K562 treated with DMSO at 1 percent for 24 hours (cell line): Measurements from ENCODE around the gene LENG1. TPM values are rescaled to one million over a fixed set of nuclear protein-coding genes. Genes with fewer than 3 reads are reported as not detected.

Experiments
- total RNA-seq: library from RNA; unstranded; fragments of 300-600 nt; gene quantifications from 2 replicates; pipeline ENCODE4 v1.2.3, GENCODE V29; 2022; ENCODE audit warnings: low read depth; ENCODE audit not compliant: insufficient read depth

The LENG1 gene
- total RNA-seq, result 8.3 and 8.5 TPM in 2 replicates

DNA sequence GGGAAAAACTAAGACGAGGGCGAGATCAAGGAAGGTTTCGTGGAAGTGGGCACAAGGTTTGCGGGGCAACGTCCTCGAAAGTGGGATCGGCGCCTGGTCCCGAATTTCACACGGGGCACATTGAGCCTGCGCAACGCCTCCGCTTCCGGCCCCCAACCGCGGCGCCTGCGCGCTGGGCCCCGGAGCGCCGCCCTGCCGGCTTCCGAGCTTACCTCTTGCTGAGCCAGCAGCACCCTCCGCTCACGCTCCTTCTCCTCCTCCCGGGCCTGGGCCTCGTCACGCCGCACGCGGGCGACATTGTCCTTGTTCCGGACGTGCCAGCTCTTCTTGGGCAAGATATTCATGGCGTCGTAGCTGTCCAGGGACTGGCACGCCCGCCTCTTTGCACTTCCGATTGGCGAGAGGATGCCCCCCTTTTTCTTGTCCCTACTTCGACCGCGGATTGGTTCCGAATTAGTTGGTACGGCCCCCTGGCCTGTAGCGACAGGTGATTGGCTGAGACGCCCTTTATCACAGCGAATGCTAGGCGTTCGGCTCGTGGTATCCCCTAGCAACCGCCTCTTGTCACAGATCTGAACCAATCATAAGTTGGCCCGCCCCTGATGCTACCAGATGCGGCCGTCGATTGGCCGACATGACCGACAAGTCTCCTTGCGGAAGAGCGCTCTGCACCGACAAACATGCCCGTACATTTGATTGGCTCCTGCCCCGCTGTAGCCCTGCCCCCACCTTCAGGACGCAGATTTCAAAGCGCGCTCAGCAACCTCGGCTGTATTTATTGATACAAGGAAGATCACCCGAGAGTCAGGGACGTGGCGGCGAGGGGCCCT is at the start of gene LENG1:
LENG1 (minus strand) TSS at position 370 of the 830 bp plus-strand sequence; CDS start at position 344, 26 bp downstream.

DNA sequence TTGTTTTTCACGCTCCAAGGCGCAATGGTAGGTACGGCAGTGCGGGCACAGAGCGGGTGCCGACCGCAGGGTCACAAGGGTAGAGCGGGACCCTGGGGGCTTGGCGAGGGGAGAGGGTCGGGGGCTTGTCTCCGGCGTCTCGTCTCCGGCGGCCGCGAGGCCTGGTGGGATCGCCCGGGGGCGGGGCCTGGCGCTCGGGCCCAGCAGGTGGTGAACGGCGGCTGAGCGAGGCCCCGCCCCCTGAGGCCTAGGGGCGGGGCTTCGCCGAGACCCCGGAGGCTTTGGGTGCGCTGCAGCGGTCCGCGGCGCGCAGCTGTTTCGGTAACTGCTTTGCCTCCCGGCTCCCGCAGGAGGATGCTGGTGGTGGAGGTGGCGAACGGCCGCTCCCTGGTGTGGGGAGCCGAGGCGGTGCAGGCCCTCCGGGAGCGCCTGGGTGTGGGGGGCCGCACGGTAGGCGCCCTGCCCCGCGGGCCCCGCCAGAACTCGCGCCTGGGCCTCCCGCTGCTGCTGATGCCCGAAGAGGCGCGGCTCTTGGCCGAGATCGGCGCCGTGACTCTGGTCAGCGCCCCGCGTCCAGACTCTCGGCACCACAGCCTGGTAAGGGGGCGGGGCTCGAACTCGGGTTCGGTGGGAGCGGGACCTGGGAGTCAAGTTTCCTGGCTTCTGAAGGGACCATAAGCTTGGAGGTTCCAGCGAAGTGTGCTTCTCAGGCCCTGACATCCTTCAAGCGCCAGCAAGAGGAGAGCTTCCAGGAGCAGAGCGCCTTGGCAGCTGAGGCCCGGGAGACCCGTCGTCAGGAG is 31.7 kb upstream of the LENG1 start, which contains the start of gene TSEN34:
TSEN34 (plus strand) TSS at position 298 of the 800 bp plus-strand sequence; CDS start at position 355, 57 bp downstream.

DNA sequence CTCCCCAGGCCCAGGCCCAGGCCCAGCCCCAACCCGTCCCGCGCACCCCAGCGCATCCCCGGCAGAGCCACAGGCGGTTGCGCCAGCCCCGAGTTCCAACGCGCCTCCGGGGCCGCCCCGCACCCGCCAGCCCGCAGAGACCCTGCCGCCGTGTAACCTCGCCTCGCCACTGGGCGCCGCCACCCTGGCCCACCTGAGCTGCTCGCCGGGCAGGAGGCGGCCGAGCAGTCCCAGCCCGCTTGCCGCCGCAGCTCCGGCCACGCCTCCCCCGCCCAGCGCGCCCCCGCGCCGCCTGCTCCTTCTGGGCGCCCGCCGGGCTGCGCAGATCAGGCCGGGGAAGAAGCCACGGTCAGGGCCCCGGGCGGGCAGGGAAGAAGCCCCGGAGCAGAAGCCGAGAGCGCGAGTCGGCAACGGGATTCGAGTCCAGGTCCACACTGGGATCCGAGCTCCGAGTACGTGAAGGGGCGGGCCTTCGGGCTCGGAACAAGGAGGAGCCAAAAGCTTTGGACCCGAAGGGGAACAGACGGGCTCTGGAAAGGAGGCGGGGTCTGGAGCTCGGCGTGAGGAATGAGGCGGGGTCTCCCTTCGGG is 29.7 kb upstream of the LENG1 start, which contains the start of gene MBOAT7:
MBOAT7 (minus strand) TSS at position 436 of the 590 bp plus-strand sequence. CDS start 1,072 bp downstream, outside the sequence.

GRCh38 chr19:54172471-54173358 is 13.2 kb upstream of the LENG1 start, which contains the start of gene TMC4:
Gene TMC4 (minus strand): TSS chr19:54173160. CDS start chr19:54173117, 43 bp downstream.

DNA sequence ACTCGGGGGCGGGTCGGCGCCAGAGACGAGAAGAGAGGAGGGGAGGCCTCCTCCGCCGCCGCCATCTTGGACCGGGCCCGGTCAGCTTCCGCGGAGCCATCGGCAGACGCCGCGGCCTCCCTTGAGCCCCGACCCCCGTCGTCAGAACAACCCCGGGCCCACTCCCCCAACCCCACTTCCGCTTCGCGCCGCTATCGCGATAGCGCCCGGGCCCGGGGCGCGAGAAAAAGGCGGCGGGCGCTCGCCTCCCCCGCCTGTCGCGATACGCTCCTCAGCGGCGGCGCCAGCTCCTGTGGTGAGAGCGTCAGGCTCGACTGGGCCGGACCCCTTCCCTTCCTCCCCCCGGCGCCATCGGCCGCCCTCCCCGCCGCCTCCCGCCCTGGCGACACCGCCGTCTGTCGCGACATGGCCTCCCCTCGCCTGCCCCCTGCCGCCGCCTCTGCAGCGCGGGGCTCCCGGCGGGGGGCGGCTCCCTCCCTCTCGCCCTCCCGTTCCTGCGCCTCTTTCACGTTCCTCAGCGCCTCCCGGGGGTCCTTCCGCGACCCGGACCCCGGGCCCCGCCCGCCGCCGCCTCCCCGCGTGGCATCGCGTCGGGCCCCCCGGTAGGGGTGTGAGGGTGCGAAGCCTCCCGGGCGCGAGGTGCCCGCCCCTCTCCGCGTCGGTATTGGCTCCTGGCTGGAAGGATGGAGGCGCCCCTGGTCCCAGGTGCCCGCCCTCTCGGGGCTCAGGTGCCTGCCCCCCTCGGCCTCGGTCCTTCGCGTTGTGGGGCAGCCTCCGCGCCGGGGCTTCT is 21.6 kb downstream of the LENG1 start, which contains the start of gene CNOT3:
CNOT3 (plus strand) TSS at position 64 of the 790 bp plus-strand sequence. CDS start 5,217 bp downstream, outside the sequence.

GRCh38 chr19:54115109-54116063 is 44.1 kb downstream of the LENG1 start, which contains the start of the genes PRPF31 and TFPT:
Gene PRPF31 (plus strand): TSS chr19:54115754. CDS start chr19:54118279, 2,525 bp downstream.
Gene TFPT (minus strand): TSS chr19:54115657. CDS start chr19:54115269, 388 bp downstream.

Other genes with a start within 250 kb of the LENG1 start
- gene CACNG8, start 196.8 kb downstream of the LENG1 start, total RNA-seq, result not detected in 2 replicates
- gene CACNG6, start 168.1 kb downstream of the LENG1 start, total RNA-seq, result not detected in 2 replicates
- not detected in 2 replicates for gene VSTM1, start 95.8 kb downstream of the LENG1 start, total RNA-seq
- gene TARM1, start 78.4 kb downstream of the LENG1 start, total RNA-seq, result not detected in 2 replicates
- gene OSCAR, start 58.9 kb downstream of the LENG1 start, total RNA-seq, result 1.4 and 1.9 TPM in 2 replicates
- gene NDUFA3, start 56.9 kb downstream of the LENG1 start, total RNA-seq, result 86.4 and 133 TPM in 2 replicates
- gene TFPT, start 44.1 kb downstream of the LENG1 start, total RNA-seq, result 9.7 and 20.2 TPM in 2 replicates
- 90.1 and 106 TPM in 2 replicates for gene PRPF31, start 44.0 kb downstream of the LENG1 start, total RNA-seq
- gene CNOT3, start 22.0 kb downstream of the LENG1 start, total RNA-seq, result 71.9 and 76.1 TPM in 2 replicates
- 0.90 TPM in 1 of 2 replicates, not detected in the other for gene TMC4, start 13.4 kb upstream of the LENG1 start, total RNA-seq
- 227 and 231 TPM in 2 replicates for gene MBOAT7, start 29.9 kb upstream of the LENG1 start, total RNA-seq
- 86.8 and 89.8 TPM in 2 replicates for gene TSEN34, start 31.6 kb upstream of the LENG1 start, total RNA-seq
- gene RPS9, start 41.1 kb upstream of the LENG1 start, total RNA-seq, result 6,803 and 7,007 TPM in 2 replicates
- not detected in 2 replicates for gene LILRB3, start 63.3 kb upstream of the LENG1 start, total RNA-seq
- not detected in 2 replicates for gene LILRA6, start 83.1 kb upstream of the LENG1 start, total RNA-seq
- gene LILRB5, start 97.6 kb upstream of the LENG1 start, total RNA-seq, result not detected in 2 replicates
- not detected in 2 replicates for gene LILRB2, start 121.4 kb upstream of the LENG1 start, total RNA-seq
- not detected in 2 replicates for gene LILRA5, start 153.4 kb upstream of the LENG1 start, total RNA-seq
- gene LILRA4, start 179.4 kb upstream of the LENG1 start, total RNA-seq, result not detected in 2 replicates
- gene LAIR1, start 205.2 kb upstream of the LENG1 start, total RNA-seq, result 1.3 and 1.7 TPM in 2 replicates